NT2/D1 (cell line): ENCODE data around the gene NELL2.

Experiments
- DNase-seq: peaks from one replicate; pipeline ENCODE4 v3.0.0-alpha.2; 2011; ENCODE audit warnings: low read depth, low spot score
- H3K27me3 ChIP-seq: 2 replicates; pipeline ENCODE4 v1.6.0; 2011; ENCODE audit warnings: mild to moderate bottlenecking; ENCODE audit not compliant: insufficient read length, insufficient read depth
- H3K36me3 ChIP-seq: 2 replicates; pipeline ENCODE4 v1.6.1; 2011; ENCODE audit warnings: mild to moderate bottlenecking, low read length, mixed read lengths; ENCODE audit not compliant: insufficient read depth, insufficient read length
- H3K4me1 ChIP-seq: 2 replicates; pipeline ENCODE4 v1.5.1; 2011; ENCODE audit not compliant: insufficient read depth, insufficient read length
- H3K4me3 ChIP-seq: 2 replicates; pipeline ENCODE4 v1.5.1; 2011; ENCODE audit warnings: low read depth; ENCODE audit not compliant: insufficient read length
- H3K9ac ChIP-seq: 2 replicates; pipeline ENCODE4 v1.6.0; 2011; ENCODE audit warnings: low read depth; ENCODE audit not compliant: insufficient read length
- H3K9me3 ChIP-seq: 2 replicates; pipeline ENCODE4 v1.5.1; 2011; ENCODE audit warnings: mild to moderate bottlenecking, low read length; ENCODE audit not compliant: insufficient read depth
- SUZ12 ChIP-seq: IDR thresholded peaks from 2 replicates; pipeline ENCODE4 v1.6.1; 2011; ENCODE audit not compliant: insufficient read length, insufficient read depth; ENCODE audit errors: extremely low read depth
- YY1 ChIP-seq: IDR thresholded peaks from 2 replicates; pipeline ENCODE4 v1.6.1; 2011; ENCODE audit not compliant: insufficient read length, insufficient read depth
- ZNF274 ChIP-seq: IDR thresholded peaks from 2 replicates; pipeline ENCODE4 v1.6.1; 2011; ENCODE audit warnings: mild to moderate bottlenecking, low read depth, low read length

The NELL2 gene

DNA sequence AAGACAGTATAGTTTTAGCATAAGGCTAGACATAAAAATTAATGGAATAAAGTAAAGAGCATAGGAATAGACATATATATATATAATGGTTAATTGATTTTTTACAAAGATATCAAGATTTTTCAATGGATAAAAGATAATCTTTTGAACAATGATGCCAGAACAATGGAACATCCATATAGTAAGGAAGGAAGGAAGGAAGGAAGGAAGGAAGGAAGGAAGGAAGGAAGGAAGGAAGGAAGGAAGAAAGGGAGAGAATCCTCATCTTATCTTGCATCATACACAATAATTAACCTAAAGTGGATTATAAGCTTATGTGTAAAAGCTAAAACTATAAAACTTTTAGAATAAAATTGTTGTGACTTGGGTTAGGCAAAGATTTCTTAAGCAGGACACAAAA, 9.8 kb upstream of the NELL2 start:
- no peak overlapping the region for H3K9ac ChIP-seq
- TF ChIP-seq SUZ12 (no peak), ZNF274 (no peak), YY1 (no peak)
- H3K27me3 ChIP-seq, result no peaks in the 10 kb centered on the region
- H3K36me3 ChIP-seq, result no peaks in the 10 kb centered on the region
- DNase-seq, result no peak
- no peak overlapping the region for H3K4me3 ChIP-seq
- H3K4me1 ChIP-seq, result no peaks in the 10 kb centered on the region
- H3K9me3 ChIP-seq, result no peaks in the 10 kb centered on the region

DNA sequence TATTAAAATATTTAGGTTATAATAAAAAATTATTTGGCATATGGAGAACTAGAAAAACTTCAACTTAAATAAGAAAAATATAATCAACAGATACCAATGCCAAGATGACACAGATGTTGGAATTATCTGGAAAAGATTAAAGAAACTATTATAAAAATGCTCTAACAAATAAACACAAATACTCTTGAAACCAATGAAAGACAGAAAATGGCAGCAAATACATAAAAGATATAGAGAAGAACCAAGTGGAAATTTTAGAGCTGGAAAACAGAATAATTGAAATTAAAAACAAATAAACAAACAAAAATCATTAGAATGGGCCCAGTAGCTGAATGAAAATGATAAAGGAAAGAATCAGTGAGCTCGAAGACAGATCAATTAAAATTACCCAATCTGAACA, 5.1 kb upstream of the NELL2 start:
- no peak overlapping the region for H3K4me3 ChIP-seq
- no peaks in the 10 kb centered on the region for H3K36me3 ChIP-seq
- TF ChIP-seq YY1 (no peak), ZNF274 (no peak), SUZ12 (no peak)
- H3K4me1 ChIP-seq, result no peaks in the 10 kb centered on the region
- H3K9ac ChIP-seq, result no peak overlapping the region
- peaks cover 4% of the 10 kb centered on the region for H3K27me3 ChIP-seq
- no peak for DNase-seq
- H3K9me3 ChIP-seq, result no peaks in the 10 kb centered on the region

DNA sequence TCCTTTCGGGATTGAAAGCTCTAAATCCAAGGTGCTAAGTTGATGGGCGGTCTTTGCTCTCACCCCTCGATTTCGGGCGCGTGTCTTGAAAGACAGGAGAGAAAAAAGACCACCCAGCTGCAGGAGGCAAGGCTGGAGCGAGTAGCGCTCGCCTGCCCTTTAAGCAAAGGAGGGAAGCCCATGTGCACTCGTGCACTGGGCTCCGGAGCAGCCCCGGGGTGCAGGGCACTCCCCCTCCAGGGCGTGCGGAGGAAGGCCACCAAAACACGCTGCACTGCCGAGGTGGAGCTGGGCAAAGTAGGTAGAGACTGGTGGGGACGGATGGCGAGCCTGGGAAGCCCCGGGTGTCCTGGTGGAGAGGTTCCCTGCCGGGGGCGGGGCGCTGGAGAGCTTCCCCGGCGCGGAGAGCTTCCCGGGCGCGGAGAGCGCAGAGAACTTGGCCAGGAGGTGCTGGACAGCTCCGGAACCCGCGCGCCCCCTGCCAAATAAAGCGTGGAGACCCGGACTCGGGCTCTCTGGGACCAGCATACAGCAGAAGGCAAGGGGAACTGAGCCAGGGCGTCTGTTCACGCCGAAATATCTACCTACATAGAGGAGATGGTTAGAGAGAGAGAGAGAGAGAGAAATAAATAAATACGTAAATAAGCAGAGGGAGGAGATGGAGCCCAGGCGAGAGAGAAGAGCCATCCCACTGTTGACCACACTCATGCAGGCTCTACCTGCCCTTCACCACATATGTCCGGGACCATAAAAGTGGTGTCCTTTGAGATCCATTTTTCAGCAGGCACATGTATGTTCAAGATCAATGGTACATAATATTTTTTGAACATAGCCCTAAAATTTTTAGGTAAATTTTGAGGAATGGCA, 662 bp upstream of the NELL2 start:
- DNase-seq, result peak; percentile 56
- H3K9ac ChIP-seq, result peak overlapping the region; percentile 76
- TF ChIP-seq SUZ12 (no peak), YY1 (no peak), ZNF274 (no peak)
- H3K4me1 ChIP-seq, result no peaks in the 10 kb centered on the region
- no peaks in the 10 kb centered on the region for H3K9me3 ChIP-seq
- H3K36me3 ChIP-seq, result no peaks in the 10 kb centered on the region
- H3K27me3 ChIP-seq, result peaks cover 21% of the 10 kb centered on the region
- peak overlapping the region; percentile 67 for H3K4me3 ChIP-seq

DNA sequence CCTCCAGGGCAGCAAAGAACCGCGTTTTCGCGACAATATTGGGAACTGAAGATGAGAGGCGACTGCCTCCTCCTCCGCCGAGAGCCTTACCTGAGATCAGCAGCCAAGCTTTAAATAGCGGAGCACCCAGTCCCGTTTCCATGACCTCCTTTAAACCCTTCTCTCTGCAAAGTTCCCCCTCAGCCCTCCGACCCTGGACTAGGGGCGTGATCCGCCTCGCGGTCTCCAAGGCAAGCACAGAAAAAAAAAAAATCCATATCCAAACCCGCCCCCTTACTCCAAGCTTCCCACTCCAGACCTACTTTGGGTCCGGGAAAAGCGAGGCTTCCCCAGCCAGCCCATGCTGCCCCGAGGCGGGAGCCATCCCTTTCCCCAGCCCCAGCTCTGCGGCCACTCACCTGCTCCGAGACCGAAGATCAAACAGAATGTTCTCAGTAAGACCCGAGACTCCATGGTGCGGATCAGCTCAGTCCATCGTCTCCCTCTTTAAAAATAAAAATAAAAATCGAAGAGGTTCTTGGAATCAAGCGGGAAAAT, 630 bp downstream of the NELL2 start:
- H3K36me3 ChIP-seq, result no peaks in the 10 kb centered on the region
- H3K9ac ChIP-seq, result peak overlapping the region; percentile 76
- H3K27me3 ChIP-seq, result peaks cover 21% of the 10 kb centered on the region
- peak overlapping the region; percentile 54 for H3K4me3 ChIP-seq
- DNase-seq, result peak; percentile 15
- TF ChIP-seq SUZ12, result no peak
- TF ChIP-seq YY1, result no peak
- no peak for TF ChIP-seq ZNF274
- H3K4me1 ChIP-seq, result no peaks in the 10 kb centered on the region
- no peaks in the 10 kb centered on the region for H3K9me3 ChIP-seq

DNA sequence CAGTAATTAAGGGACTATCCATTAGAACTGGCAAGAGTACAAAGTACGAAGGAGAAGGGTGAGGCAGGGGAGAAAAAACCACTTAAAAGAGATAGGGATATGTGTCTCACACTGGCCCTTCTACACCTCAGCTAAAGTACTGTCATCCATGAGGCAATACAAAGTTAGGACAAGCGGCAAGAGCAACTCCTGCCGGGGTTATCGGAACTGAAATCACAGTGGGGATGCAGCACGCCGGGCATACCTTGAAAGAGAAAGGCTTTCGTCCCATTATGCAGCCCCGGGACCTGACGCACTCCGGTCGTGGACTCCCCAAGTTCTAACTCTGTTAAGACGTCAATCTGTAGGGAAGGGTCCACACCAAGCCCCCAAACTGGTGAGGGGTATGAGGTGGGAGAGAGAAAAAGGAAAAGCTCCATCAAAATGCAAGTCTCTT, 1.1 kb downstream of the NELL2 start:
- Histone ChIP-seq H3K27me3 (peaks cover 21% of the 10 kb centered on the region), H3K36me3 (no peaks in the 10 kb centered on the region), H3K9ac (peak overlapping the region; percentile 76), H3K9me3 (no peaks in the 10 kb centered on the region), H3K4me1 (no peaks in the 10 kb centered on the region), H3K4me3 (peak overlapping the region; percentile 54)
- TF ChIP-seq SUZ12, result no peak
- no peak for TF ChIP-seq YY1
- no peak for TF ChIP-seq ZNF274
- DNase-seq, result peak; percentile 9

DNA sequence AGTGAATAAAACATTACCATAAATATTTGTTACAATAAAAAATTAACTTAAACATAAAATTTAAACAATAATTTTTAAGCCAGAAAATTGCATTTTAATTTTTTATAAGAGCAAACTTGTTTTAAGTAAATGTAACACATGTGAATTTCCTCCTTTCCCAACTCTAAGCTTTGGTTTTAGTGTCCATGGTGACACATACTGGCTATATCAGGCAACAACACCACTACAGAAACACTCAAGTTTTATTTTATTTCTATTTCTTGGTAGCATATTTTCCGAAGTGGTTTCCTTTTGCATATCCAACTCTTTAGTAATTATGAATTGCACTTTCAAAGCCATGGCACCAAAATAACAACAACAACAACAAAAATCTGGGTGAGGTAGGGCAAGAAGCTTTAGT, 2.2 kb downstream of the NELL2 start:
- no peak for DNase-seq
- Histone ChIP-seq H3K4me3 (no peak overlapping the region), H3K27me3 (peaks cover 21% of the 10 kb centered on the region), H3K9ac (no peak overlapping the region), H3K9me3 (no peaks in the 10 kb centered on the region), H3K4me1 (no peaks in the 10 kb centered on the region), H3K36me3 (no peaks in the 10 kb centered on the region)
- TF ChIP-seq SUZ12, result no peak

DNA sequence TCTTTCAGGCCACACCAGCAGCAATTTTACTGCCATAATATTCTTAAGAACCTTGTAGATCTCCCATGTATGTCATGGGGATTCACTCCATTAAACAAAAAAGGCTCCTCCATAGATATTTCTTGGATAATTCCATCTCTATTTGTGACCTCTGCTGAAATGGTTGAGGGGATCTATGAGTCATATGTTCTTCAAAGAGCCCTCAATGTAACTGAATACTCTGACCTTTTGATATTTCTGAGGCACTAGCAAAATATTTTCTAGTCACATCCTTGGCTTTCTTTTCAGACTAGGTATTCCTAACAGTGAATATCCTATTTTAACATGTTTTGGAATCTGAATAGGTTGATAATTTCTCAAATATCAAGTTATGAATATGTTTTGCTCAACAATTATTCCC, 6.6 kb downstream of the NELL2 start:
- Histone ChIP-seq H3K36me3 (no peaks in the 10 kb centered on the region), H3K9ac (no peak overlapping the region), H3K4me1 (no peaks in the 10 kb centered on the region), H3K9me3 (no peaks in the 10 kb centered on the region), H3K27me3 (peaks cover 6% of the 10 kb centered on the region), H3K4me3 (no peak overlapping the region)
- TF ChIP-seq ZNF274 (no peak), YY1 (no peak), SUZ12 (no peak)
- DNase-seq, result no peak
